WTC11 (cell line): ENCODE measurements around the gene ACTL8. TPM values are rescaled to one million over a fixed set of nuclear protein-coding genes. Genes with fewer than 3 reads are reported as not detected.

Experiments
- ATAC-seq: fragments of 200-7000 bp; cut with Tn5 transposase; 2 replicates; pipeline ENCODE4 v1.10.0; 2021; ENCODE audit warnings: mild to moderate bottlenecking, moderate library complexity
- CTCF ChIA-PET: fragments of 300-600 bp; sonication (Branson Sonifier 250); formaldehyde crosslinking; loops from one replicate; lab custom pipeline; 2021; ENCODE audit warnings: antibody characterized with exemption; lab: Charles Lee
- POLR2A ChIA-PET: fragments of 350-600 bp; sonication (Branson Sonifier 250); formaldehyde crosslinking; loops from one replicate; lab custom pipeline; 2021; ENCODE audit warnings: antibody characterized with exemption; lab: Charles Lee
- DNase-seq: peaks from one replicate; pipeline ENCODE4 v3.0.0; 2021; ENCODE audit warnings: low spot score
- H3K27ac Mint-ChIP-seq: 2 replicates; pipeline ENCODE4 v1.8.0; 2021; ENCODE audit warnings: mixed read lengths
- H3K27me3 Mint-ChIP-seq: 2 replicates; pipeline ENCODE4 v1.8.0; 2021; ENCODE audit warnings: low read depth, mild to moderate bottlenecking, moderate library complexity, mixed read lengths
- H3K36me3 Mint-ChIP-seq: 2 replicates; pipeline ENCODE4 v1.8.0; 2021; ENCODE audit warnings: mixed read lengths
- H3K4me1 Mint-ChIP-seq: 2 replicates; pipeline ENCODE4 v1.8.0; 2022; ENCODE audit warnings: mixed read lengths
- H3K4me3 Mint-ChIP-seq: 2 replicates; pipeline ENCODE4 v1.8.0; 2021; ENCODE audit warnings: mild to moderate bottlenecking, moderate library complexity, mixed read lengths
- H3K9me3 Mint-ChIP-seq: 2 replicates; pipeline ENCODE4 v1.8.0; 2021; ENCODE audit warnings: mixed read lengths
- AR ChIP-seq: fragments of 250-450 bp; sonication (Bioruptor Pico); IDR thresholded peaks from 2 replicates; pipeline ENCODE4 v1.9.0; 2021; ENCODE audit warnings: mild to moderate bottlenecking
- ATF2 ChIP-seq: sonication (generic); formaldehyde crosslinking; IDR thresholded peaks from 2 replicates; pipeline ENCODE4 v1.8.1; 2022; ENCODE audit warnings: low read depth, missing genetic modification reagents, borderline replicate concordance
- CREB1 ChIP-seq: sonication (generic); formaldehyde crosslinking; IDR thresholded peaks from 2 replicates; pipeline ENCODE4 v1.8.0; 2023; ENCODE audit warnings: mild to moderate bottlenecking, missing genetic modification reagents
- CREM ChIP-seq: sonication (generic); formaldehyde crosslinking; IDR thresholded peaks from 2 replicates; pipeline ENCODE4 v1.8.1; 2022; ENCODE audit warnings: mild to moderate bottlenecking, missing genetic modification reagents, moderate library complexity
- CTCF ChIP-seq: fragments of 200-600 bp; IDR thresholded peaks from 2 replicates; pipeline ENCODE4 v1.8.0; 2022; ENCODE audit warnings: antibody characterized with exemption
- ESRRA ChIP-seq: sonication (generic); formaldehyde crosslinking; IDR thresholded peaks from 2 replicates; pipeline ENCODE4 v1.8.1; 2022; ENCODE audit warnings: mild to moderate bottlenecking, missing genetic modification reagents, borderline replicate concordance
- FOXJ3 ChIP-seq: sonication (generic); formaldehyde crosslinking; IDR thresholded peaks from 2 replicates; pipeline ENCODE4 v1.9.0; 2021; ENCODE audit warnings: missing genetic modification reagents, mild to moderate bottlenecking, borderline replicate concordance
- FOXP1 ChIP-seq: sonication (generic); formaldehyde crosslinking; IDR thresholded peaks from 2 replicates; pipeline ENCODE4 v1.8.0; 2022; ENCODE audit warnings: missing genetic modification reagents, mild to moderate bottlenecking, moderate library complexity, borderline replicate concordance
- GTF2I ChIP-seq: fragments of 250-450 bp; sonication (Bioruptor Pico); conservative IDR thresholded peaks from 2 replicates; pipeline ENCODE4 v1.4.0; 2021; ENCODE audit warnings: mild to moderate bottlenecking
- HMGA2 ChIP-seq: fragments of 250-450 bp; sonication (Bioruptor Pico); IDR thresholded peaks from 2 replicates; pipeline ENCODE4 v1.4.0; 2021; ENCODE audit warnings: mild to moderate bottlenecking, moderate library complexity
- JUN ChIP-seq: sonication (generic); formaldehyde crosslinking; IDR thresholded peaks from 2 replicates; pipeline ENCODE4 v1.8.0; 2023; ENCODE audit warnings: mild to moderate bottlenecking, missing genetic modification reagents
- NFATC4 ChIP-seq: fragments of 250-450 bp; sonication (Bioruptor Pico); IDR thresholded peaks from 2 replicates; pipeline ENCODE4 v1.9.0; 2021; ENCODE audit warnings: mild to moderate bottlenecking
- SMAD4 ChIP-seq: sonication (generic); formaldehyde crosslinking; IDR thresholded peaks from 2 replicates; pipeline ENCODE4 v1.8.0; 2022; ENCODE audit warnings: mild to moderate bottlenecking, missing genetic modification reagents
- SP1 ChIP-seq: sonication (generic); formaldehyde crosslinking; conservative IDR thresholded peaks from 2 replicates; pipeline ENCODE4 v1.8.1; 2022; ENCODE audit warnings: missing genetic modification reagents
- TEAD1 ChIP-seq: sonication (generic); formaldehyde crosslinking; IDR thresholded peaks from 2 replicates; pipeline ENCODE4 v1.8.0; 2022; ENCODE audit warnings: mild to moderate bottlenecking, missing genetic modification reagents
- TP53 ChIP-seq: sonication (generic); formaldehyde crosslinking; IDR thresholded peaks from 2 replicates; pipeline ENCODE4 v1.8.1; 2023; ENCODE audit warnings: mild to moderate bottlenecking, missing genetic modification reagents
- ZBTB21 ChIP-seq: sonication (generic); formaldehyde crosslinking; IDR thresholded peaks from 2 replicates; pipeline ENCODE4 v1.8.1; 2023; ENCODE audit warnings: mild to moderate bottlenecking, missing genetic modification reagents, borderline replicate concordance
- ZNF423 ChIP-seq: fragments of 250-450 bp; sonication (Bioruptor Pico); IDR thresholded peaks from 2 replicates; pipeline ENCODE4 v2.1.2; 2022; ENCODE audit warnings: mild to moderate bottlenecking, moderate library complexity
- total RNA-seq: library from RNA; stranded (reverse); gene quantifications from 3 replicates; pipeline ENCODE4 v1.2.3, GENCODE V29; 2021
- TF ChIP-seq, protein P1 (sequence below): sonication (generic); formaldehyde crosslinking; IDR thresholded peaks from 2 replicates; pipeline ENCODE4 v1.8.1; 2022; ENCODE audit warnings: low read depth, mild to moderate bottlenecking, moderate library complexity, missing genetic modification reagents, borderline replicate concordance
- TF ChIP-seq, protein P2 (sequence below): sonication (generic); formaldehyde crosslinking; conservative IDR thresholded peaks from 2 replicates; pipeline ENCODE4 v1.8.1; 2022; ENCODE audit warnings: mild to moderate bottlenecking, missing genetic modification reagents
- TF ChIP-seq, protein P3 (sequence below): sonication (generic); formaldehyde crosslinking; IDR thresholded peaks from 2 replicates; pipeline ENCODE4 v1.8.0; 2022; ENCODE audit warnings: mild to moderate bottlenecking, missing genetic modification reagents
- TF ChIP-seq, protein P4 (sequence below): sonication (generic); formaldehyde crosslinking; IDR thresholded peaks from 2 replicates; pipeline ENCODE4 v1.8.0; 2022; ENCODE audit warnings: mild to moderate bottlenecking, missing genetic modification reagents

ACTL8 gene
- total RNA-seq, 1 experiment from 2014 or later = 1.6 TPM

- TF ChIP-seq HMGA2 (CRISPR knock-in tag) (no peak), JUN (CRISPR knock-in tag) (no peak), FOXP1 (CRISPR knock-in tag) (no peak), GTF2I (no peak), TEAD1 (no peak)
- TF ChIP-seq, all 79 proteins: peak for 0
These were observed 34.8 kb downstream of the ACTL8 start (continued) for GRCh38 chr1:17789926-17790325.

DNA sequence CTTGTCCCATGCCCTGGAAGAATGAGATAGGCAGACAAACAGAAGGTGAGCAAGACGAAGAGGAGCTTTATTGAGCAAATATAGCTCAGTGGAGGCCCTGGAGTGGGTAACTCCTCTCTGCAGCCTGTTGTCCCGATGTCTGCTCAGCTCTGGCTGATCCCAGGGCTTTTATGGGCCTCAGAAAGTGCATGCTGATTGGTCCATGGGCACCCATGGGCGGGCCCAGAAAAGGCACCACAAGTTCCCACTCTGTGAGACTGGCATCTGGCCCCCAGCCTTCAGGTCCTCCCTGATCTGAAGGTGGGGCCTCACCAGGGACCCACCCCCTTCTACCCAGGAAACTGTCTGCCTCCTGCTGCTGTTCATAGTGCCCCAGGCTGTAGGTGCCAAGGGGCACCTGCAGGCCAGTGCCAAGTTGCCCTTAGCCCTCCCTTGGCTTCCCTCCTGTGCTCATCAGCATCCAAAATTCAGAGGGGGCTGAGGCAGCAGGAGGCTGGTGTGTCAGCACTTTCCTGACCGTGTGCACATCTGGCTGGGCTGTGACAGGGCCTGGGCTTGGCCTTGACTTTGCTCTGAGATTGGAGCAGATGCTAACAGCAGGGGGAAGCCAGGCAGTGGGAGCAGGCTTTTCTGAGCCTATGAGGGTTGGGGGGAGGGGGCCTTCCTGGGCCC lies 35.4 kb downstream of the ACTL8 start:
- Mint-ChIP-seq H3K9me3 (no peaks in the 10 kb centered on the region), H3K36me3 (no peaks in the 10 kb centered on the region), H3K27me3 (peaks cover 2% of the 10 kb centered on the region), H3K4me3 (no peak overlapping the region), H3K27ac (no peak overlapping the region), H3K4me1 (no peaks in the 10 kb centered on the region)
- no peak for TF ChIP-seq NFATC4
- no peak for TF ChIP-seq FOXP1 (CRISPR knock-in tag)
- TF ChIP-seq FOXJ3 (CRISPR knock-in tag) = no peak
- TF ChIP-seq ZBTB21 (CRISPR knock-in tag) = no peak
- TF ChIP-seq ESRRA (CRISPR knock-in tag) = no peak
- no peak for TF ChIP-seq TP53 (CRISPR knock-in tag)
- no peak for TF ChIP-seq SMAD4 (CRISPR knock-in tag)
- no peak for TF ChIP-seq CREB1 (CRISPR knock-in tag)
- no peak for TF ChIP-seq JUN (CRISPR knock-in tag)
- TF ChIP-seq, protein P1, sequence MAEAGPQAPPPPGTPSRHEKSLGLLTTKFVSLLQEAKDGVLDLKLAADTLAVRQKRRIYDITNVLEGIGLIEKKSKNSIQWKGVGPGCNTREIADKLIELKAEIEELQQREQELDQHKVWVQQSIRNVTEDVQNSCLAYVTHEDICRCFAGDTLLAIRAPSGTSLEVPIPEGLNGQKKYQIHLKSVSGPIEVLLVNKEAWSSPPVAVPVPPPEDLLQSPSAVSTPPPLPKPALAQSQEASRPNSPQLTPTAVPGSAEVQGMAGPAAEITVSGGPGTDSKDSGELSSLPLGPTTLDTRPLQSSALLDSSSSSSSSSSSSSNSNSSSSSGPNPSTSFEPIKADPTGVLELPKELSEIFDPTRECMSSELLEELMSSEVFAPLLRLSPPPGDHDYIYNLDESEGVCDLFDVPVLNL = no peak
- TF ChIP-seq AR (CRISPR knock-in tag) = no peak
- TF ChIP-seq, protein P2, sequence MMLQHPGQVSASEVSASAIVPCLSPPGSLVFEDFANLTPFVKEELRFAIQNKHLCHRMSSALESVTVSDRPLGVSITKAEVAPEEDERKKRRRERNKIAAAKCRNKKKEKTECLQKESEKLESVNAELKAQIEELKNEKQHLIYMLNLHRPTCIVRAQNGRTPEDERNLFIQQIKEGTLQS (CRISPR knock-in tag) = no peak
- no peak for TF ChIP-seq CREM (CRISPR knock-in tag)
- no peak for TF ChIP-seq CTCF
- TF ChIP-seq, protein P3, sequence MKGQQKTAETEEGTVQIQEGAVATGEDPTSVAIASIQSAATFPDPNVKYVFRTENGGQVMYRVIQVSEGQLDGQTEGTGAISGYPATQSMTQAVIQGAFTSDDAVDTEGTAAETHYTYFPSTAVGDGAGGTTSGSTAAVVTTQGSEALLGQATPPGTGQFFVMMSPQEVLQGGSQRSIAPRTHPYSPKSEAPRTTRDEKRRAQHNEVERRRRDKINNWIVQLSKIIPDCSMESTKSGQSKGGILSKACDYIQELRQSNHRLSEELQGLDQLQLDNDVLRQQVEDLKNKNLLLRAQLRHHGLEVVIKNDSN (CRISPR knock-in tag) = no peak
- no peak for TF ChIP-seq SP1 (CRISPR knock-in tag)
- TF ChIP-seq ZNF423 (CRISPR knock-in tag) = no peak
- TF ChIP-seq ATF2 (CRISPR knock-in tag) = no peak
- TF ChIP-seq, protein P4, sequence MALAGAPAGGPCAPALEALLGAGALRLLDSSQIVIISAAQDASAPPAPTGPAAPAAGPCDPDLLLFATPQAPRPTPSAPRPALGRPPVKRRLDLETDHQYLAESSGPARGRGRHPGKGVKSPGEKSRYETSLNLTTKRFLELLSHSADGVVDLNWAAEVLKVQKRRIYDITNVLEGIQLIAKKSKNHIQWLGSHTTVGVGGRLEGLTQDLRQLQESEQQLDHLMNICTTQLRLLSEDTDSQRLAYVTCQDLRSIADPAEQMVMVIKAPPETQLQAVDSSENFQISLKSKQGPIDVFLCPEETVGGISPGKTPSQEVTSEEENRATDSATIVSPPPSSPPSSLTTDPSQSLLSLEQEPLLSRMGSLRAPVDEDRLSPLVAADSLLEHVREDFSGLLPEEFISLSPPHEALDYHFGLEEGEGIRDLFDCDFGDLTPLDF (CRISPR knock-in tag) = no peak
- ChIA-PET CTCF (interaction anchor here (1.2 to 1.7 kb wide), 3 partner anchors 17 to 119 kb away, joined by 3 to 5 read pairs (median 4); no protein-coding TSS in a partner anchor), POLR2A (no interaction called here)
- no peak for ATAC-seq
- DNase-seq = no peak
